Cardiac muscle cell (in vitro differentiated cells and primary cell): Measurements from ENCODE around the gene DCBLD2. TPM values are rescaled to one million over a fixed set of nuclear protein-coding genes. Genes with fewer than 3 reads are reported as not detected.
"Not testable (repeated sequence)": the region's sequence is repeated elsewhere in the genome, so short reads cannot be mapped to it uniquely, and the experiment has no call there.

ENCODE experiments used
- DNase-seq, 2 donors: peaks; one replicate each; pipeline versions ENCODE4 v3.0.0 to v3.0.0-alpha.2; 2010 to 2017; ENCODE audit warnings: low read depth in 1 of 2, low spot score in 1 of 2
- H3K27ac ChIP-seq: fragments of 200-600 bp; sonication (generic); 2 replicates; pipeline ENCODE4 v1.5.1; 2016
- H3K27me3 ChIP-seq: fragments of 200-600 bp; sonication (generic); 2 replicates; pipeline ENCODE4 v1.6.0; 2016; ENCODE audit warnings: control low read depth
- H3K36me3 ChIP-seq: fragments of 200-600 bp; sonication (generic); 2 replicates; pipeline ENCODE4 v1.5.1; 2016; ENCODE audit warnings: control low read depth
- H3K4me1 ChIP-seq: fragments of 200-600 bp; sonication (generic); 2 replicates; pipeline ENCODE4 v1.8.1; 2017; ENCODE audit warnings: low read depth, mild to moderate bottlenecking, mixed run types
- H3K4me3 ChIP-seq: fragments of 200-600 bp; sonication (generic); 2 replicates; pipeline ENCODE4 v1.5.1; 2016; ENCODE audit warnings: mild to moderate bottlenecking
- H3K9me3 ChIP-seq: fragments of 200-600 bp; sonication (generic); 2 replicates; pipeline ENCODE4 v1.5.1; 2017; ENCODE audit warnings: low read depth, mild to moderate bottlenecking, control low read depth
- polyA plus RNA-seq: library from polyadenylated mRNA; unstranded; fragments of >200 nt; fragmentation: Nextera tagmentation; extraction: Ambion mirVana; gene quantifications from 2 replicates; pipeline ENCODE4 v1.2.1, GENCODE V29; 2016
- total RNA-seq: library from RNA; depleted of rRNA; stranded (reverse); fragments of >200 nt; gene quantifications from 2 replicates; pipeline ENCODE4 v1.2.3, GENCODE V29; 2016
- TF ChIP-seq, protein P1 (sequence below): IDR thresholded peaks from 2 replicates; pipeline ENCODE4 v1.5.1; 2012; ENCODE audit warnings: low read depth, mild to moderate bottlenecking, low read length

DCBLD2 gene
- total and polyA plus RNA-seq, 2 experiments from 2014 or later, result 47.6 to 53.9 TPM

DNA sequence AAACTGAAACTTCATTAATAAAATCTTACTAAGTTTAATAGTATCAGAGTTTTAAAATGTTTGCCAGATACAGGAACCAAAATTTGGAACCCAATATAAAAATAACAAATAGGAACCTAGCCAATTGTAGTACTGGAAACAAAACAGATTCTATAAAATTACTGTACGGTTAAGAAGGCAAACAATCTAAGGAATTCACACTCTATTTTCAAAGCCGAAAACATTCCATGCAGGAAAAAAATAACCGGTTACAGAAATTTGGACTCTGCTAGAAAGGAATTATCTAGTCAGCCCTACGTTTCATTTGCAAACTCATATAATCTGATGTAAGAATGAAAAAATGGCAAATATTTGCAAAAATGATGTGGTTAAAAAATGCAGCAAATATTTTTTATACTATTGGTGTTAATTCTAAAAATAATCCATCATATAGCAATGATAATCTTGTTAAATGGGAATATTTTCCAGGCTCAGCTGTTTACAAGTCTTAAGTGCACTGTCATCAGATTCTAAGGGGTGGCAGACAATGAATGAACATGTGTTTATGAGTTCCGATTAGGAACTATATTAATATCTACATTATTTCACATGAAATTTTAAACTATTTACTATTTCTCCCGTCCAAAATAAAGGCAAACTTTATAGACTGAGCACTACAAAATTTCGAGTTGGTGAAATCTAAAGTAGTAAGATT is 58.1 kb downstream of the DCBLD2 start:
- H3K36me3 ChIP-seq, result no peaks in the 10 kb centered on the region
- no peak overlapping the region for H3K4me3 ChIP-seq

DNA sequence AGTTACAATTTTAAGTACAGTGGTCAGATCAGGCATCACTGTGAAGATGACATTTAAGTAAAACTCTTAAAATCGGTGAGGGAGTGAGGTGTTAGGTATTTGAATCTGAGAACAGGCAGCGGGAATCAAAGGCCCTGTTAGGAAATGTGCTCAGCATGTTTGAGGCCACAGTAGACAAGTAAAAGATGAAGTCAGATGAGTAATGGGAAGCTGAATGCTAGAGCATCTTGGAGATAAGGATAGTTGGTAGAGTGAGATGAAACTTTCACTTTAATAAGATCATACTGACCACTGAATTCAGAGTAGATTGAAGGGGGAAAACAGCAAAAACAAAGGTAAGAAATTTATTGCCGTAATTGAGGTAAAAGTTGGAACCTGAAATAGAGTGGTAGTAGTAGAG is 61.6 kb downstream of the DCBLD2 start:
- Histone ChIP-seq H3K27ac (no peak overlapping the region), H3K36me3 (no peaks in the 10 kb centered on the region), H3K4me1 (no peaks in the 10 kb centered on the region), H3K9me3 (no peaks in the 10 kb centered on the region), H3K27me3 (no peaks in the 10 kb centered on the region), H3K4me3 (no peak overlapping the region)
- DNase-seq, result peak in 1 of 2 donors; percentile 55
- TF ChIP-seq, protein P1, sequence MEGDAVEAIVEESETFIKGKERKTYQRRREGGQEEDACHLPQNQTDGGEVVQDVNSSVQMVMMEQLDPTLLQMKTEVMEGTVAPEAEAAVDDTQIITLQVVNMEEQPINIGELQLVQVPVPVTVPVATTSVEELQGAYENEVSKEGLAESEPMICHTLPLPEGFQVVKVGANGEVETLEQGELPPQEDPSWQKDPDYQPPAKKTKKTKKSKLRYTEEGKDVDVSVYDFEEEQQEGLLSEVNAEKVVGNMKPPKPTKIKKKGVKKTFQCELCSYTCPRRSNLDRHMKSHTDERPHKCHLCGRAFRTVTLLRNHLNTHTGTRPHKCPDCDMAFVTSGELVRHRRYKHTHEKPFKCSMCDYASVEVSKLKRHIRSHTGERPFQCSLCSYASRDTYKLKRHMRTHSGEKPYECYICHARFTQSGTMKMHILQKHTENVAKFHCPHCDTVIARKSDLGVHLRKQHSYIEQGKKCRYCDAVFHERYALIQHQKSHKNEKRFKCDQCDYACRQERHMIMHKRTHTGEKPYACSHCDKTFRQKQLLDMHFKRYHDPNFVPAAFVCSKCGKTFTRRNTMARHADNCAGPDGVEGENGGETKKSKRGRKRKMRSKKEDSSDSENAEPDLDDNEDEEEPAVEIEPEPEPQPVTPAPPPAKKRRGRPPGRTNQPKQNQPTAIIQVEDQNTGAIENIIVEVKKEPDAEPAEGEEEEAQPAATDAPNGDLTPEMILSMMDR, result no peak

More for the DNA sequence above, 58.1 kb downstream of the DCBLD2 start:
- H3K9me3 ChIP-seq, result no peaks in the 10 kb centered on the region
- H3K27me3 ChIP-seq, result no peaks in the 10 kb centered on the region
- H3K27ac ChIP-seq, result no peak overlapping the region
- TF ChIP-seq, protein P1, result no peak
- no peaks in the 10 kb centered on the region for H3K4me1 ChIP-seq
- no peak for DNase-seq

DNA sequence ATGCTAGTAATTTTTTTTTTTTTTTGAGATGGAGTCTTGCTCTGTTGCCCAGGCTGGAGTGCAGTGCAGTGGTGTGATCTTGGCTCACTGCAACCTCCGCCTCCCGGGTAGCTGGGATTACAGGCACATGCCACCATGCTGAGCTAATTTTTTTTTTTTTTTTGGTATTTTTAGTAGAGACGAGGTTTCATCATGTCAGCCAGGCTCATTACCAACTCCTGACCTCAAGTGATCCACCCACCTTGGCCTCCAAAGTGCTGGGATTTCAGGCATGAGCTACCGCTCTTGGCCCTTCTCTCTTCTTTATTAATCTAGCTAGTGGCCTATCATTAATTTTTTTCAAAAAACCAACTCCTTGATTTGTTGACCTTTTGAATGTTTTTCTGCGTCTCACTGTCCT is 70.4 kb downstream of the DCBLD2 start:
- not testable (repeated sequence) for H3K27ac ChIP-seq, H3K36me3 ChIP-seq, DNase-seq, H3K9me3 ChIP-seq, H3K4me1 ChIP-seq, H3K27me3 ChIP-seq, H3K4me3 ChIP-seq

DNA sequence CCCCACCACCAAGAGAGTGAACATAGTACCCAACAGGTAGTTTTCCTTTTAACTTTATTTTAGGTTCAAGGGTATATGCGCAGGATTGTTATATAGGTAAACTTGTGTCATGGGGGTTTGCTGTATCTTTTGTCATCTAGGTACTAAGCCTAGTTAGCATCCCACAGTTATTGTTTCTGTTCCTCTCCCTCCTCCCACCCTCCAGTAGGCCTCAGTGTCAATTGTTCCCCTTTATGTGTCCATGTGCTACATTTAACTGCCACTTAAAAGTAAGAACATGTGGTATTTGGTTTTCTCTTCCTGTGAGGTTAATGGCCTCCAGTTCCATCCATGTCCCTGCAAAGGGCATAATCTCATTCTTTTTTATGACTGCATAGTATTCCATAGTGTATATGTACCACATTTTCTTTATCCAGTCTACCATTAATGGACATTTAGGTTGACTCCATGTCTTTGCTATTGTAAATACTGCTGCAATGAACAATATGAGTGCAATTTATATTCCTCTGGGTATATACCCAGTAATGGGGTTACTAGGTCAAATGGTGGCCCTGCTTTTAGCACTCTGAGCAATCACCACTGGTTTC is 72.2 kb downstream of the DCBLD2 start:
- TF ChIP-seq, protein P1, result no peak
- H3K36me3 ChIP-seq, result no peaks in the 10 kb centered on the region
- no peak overlapping the region for H3K4me3 ChIP-seq
- H3K27ac ChIP-seq, result no peak overlapping the region
- no peak for DNase-seq
- no peaks in the 10 kb centered on the region for H3K4me1 ChIP-seq
- no peaks in the 10 kb centered on the region for H3K27me3 ChIP-seq
- H3K9me3 ChIP-seq, result no peaks in the 10 kb centered on the region

DNA sequence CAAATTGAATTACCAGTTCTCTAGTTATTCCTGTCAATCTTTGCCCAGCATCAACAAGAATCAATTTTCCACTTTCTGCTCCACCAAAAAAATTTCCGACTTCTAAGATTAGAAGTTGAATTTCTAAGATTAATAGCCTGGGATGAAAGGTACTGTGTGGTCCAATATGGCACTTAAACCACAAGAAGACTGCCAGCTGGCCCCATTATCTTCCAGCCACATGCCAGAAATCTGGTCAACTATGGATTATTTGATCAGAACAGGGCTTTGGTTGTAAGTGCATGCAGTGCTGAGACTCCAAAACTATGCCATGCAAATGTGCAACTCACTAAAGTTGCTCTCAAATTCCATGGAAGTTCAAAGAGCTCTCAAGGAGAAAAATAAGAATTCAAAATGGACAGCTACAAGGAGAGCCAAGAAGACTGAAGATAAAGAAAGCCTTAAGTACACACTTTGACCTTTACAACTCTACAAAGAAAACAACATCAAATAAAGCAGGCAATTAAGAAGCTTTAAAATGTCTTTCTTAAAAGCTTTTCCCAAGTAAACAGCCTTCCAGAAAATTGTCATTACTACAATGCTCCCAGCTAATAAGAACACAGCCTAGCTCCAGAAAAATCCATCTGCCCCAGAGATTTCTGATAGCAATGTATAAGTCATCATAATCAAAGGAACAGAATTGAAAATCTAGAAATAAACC is 74.1 kb downstream of the DCBLD2 start:
- peak overlapping the region; percentile 51 for H3K27ac ChIP-seq
- no peaks in the 10 kb centered on the region for H3K27me3 ChIP-seq
- TF ChIP-seq, protein P1, result no peak
- no peaks in the 10 kb centered on the region for H3K9me3 ChIP-seq
- DNase-seq, result no peak
- no peaks in the 10 kb centered on the region for H3K4me1 ChIP-seq
- H3K4me3 ChIP-seq, result no peak overlapping the region
- no peaks in the 10 kb centered on the region for H3K36me3 ChIP-seq

DNA sequence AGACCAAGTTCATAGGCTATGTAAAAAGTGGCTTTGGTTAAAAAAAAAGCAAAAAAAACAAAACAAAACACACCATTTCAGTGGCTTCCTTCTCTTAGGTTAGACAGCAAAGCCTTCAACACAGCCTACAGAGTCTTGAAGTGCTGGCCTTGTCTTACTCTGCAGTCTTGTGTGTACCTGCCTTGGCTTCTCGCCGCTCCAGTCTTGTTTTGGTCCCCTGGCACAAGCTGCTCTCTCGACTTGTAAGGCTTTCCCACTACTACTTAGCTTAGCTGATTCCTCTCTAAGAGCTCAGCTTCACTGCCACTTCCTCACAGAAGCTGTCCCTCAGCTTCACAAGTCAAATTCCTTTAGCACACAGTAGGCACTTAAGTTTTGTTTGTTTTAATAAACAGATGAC is 75.4 kb downstream of the DCBLD2 start:
- Histone ChIP-seq H3K9me3 (no peaks in the 10 kb centered on the region), H3K36me3 (peaks cover 3% of the 10 kb centered on the region), H3K27me3 (no peaks in the 10 kb centered on the region), H3K27ac (no peak overlapping the region), H3K4me1 (no peaks in the 10 kb centered on the region), H3K4me3 (no peak overlapping the region)
- TF ChIP-seq, protein P1, result no peak
- DNase-seq, result no peak
